ENCODE measurements around the gene RGS17.

RGS17 gene

DNA sequence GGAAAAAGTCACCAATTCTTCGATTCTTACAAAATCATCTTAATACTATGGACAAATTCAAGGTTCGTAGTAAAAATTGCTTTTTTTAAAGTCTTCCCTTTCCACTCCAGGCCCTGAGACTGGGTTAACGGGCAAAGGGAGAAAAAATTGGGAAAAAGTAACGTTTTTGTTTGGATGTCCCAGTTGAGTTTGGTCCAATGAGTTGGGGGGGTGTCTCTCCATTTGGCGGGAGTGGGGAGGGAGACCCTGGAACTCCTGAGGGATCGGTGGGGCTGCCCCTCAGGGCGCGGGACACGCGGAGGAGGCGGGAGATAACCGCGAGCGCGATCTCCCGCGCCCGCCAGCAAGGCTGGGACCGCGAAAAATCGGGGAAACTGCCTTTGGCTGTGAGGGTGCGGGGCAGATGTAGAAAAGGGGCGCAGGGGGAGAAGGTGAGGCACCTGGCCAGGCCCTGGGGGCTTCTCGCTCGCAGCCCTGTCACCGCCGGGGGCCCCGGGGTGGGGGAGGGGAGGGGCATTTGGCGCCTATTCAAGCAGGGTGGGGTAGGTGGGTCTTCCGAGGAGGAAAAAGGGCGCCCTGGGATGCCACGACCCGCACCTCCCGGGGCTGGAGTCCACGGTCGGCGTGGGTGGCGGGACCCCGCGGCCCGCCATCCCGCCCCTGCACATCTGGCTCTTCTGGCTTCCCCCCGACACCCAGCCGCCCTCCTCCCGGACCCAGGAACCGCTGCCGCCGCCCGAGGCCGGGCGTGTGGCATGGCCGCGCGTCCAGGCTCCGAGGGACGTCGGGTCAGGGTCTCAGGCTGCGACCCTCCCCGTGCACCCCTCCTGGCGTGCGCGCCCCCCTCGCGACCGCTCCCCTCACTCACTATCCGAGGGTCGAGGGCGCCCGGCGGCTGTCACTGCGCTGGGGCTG is 148.8 kb downstream of the RGS17 start:
- TF ChIP-seq, protein P1, sequence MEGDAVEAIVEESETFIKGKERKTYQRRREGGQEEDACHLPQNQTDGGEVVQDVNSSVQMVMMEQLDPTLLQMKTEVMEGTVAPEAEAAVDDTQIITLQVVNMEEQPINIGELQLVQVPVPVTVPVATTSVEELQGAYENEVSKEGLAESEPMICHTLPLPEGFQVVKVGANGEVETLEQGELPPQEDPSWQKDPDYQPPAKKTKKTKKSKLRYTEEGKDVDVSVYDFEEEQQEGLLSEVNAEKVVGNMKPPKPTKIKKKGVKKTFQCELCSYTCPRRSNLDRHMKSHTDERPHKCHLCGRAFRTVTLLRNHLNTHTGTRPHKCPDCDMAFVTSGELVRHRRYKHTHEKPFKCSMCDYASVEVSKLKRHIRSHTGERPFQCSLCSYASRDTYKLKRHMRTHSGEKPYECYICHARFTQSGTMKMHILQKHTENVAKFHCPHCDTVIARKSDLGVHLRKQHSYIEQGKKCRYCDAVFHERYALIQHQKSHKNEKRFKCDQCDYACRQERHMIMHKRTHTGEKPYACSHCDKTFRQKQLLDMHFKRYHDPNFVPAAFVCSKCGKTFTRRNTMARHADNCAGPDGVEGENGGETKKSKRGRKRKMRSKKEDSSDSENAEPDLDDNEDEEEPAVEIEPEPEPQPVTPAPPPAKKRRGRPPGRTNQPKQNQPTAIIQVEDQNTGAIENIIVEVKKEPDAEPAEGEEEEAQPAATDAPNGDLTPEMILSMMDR (IDR thresholded peaks at IDR 0.05; ENCODE audit: insufficient read depth, missing control alignments), result no peak
- no peak for DNase-seq (ENCODE audit: insufficient read length, low spot score)
- no peak for FAIRE-seq

DNA sequence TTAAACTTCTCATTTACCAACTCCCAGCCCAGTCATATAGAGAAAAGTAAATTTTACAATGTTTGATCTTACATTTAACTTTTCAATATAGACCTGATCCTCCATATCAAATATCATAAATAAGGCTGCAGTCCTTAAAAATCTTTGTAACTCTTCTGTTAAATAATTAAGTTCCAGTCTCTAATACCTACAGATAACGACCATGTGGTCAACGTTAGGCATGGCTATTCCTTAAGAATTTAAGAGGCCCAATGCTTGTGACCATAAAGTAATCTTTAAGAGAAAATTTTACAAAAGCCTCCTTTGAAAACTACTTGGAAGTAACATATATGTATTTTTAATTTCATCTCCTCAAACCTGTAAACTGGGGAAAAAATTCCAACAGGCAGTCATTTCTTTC is 149.9 kb downstream of the RGS17 start:
- FAIRE-seq, result no peak
- DNase-seq (ENCODE audit: insufficient read length, low spot score), result no peak
- TF ChIP-seq, protein P1 (IDR thresholded peaks at IDR 0.05; ENCODE audit: insufficient read depth, missing control alignments), result no peak

DNA sequence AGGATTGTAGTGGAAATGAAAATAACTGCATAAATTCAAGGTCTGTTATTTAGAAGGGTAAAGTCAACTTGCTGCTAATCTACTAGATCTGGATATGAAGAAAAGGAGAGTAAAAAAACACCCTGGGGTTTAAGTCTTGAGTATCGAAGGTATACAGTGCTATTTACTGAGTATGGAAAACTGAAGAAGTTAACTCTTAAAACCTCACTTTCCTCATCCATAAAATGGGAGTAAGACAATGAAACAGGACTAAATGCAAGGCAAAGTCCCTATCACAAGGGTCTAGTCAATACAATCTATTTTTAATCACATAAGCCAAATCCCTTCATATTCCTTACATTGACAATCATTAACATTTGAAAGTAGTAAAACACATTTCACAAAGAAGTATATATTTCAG is 150.4 kb downstream of the RGS17 start:
- TF ChIP-seq, protein P1 (IDR thresholded peaks at IDR 0.05; ENCODE audit: insufficient read depth, missing control alignments), result no peak
- peak; percentile 11 for FAIRE-seq
- DNase-seq (ENCODE audit: insufficient read length, low spot score), result no peak

DNA sequence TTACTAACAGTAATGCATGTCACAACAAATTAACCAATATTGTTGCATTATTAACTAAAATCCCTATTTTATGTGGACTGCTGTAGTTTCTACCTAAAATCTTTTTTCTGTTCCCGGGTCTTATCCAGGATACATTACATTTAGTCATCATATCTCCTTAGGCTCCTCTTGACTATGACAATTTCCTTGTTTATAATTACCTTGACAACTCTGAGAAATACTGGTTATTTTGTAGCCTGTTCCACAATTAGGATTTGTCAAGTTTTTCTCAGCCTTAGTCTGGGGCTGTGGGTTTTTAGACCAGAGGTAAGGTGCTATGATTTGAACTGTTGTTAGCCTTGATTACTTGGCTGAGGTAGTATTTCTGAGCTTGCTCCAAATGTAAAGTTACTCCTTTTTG is 152.0 kb downstream of the RGS17 start:
- DNase-seq (ENCODE audit: insufficient read length, low spot score) (no peak), FAIRE-seq (no peak)
- TF ChIP-seq, protein P1 (IDR thresholded peaks at IDR 0.05; ENCODE audit: insufficient read depth, missing control alignments), result no peak

DNA sequence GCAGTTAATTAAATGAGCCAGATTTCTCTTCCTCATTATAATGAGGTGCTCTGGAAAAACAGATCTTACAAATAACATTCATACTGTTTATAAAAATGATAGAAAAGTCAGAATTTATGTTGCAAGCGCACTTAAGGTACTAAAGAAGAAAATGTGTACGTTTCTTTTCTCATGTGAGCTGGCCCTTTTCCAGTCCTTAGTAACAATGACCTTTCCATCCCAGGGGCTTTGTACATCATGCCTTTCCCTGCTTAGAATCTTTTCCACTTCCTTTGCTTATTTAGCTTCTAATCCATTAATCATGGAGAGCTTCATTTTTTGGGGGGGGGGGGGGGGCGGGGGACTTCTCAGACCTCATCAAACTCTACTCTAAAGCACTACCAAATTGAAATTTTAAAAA is 153.0 kb downstream of the RGS17 start:
- FAIRE-seq (no peak), DNase-seq (ENCODE audit: insufficient read length, low spot score) (no peak)
- TF ChIP-seq, protein P1 (IDR thresholded peaks at IDR 0.05; ENCODE audit: insufficient read depth, missing control alignments), result no peak

DNA sequence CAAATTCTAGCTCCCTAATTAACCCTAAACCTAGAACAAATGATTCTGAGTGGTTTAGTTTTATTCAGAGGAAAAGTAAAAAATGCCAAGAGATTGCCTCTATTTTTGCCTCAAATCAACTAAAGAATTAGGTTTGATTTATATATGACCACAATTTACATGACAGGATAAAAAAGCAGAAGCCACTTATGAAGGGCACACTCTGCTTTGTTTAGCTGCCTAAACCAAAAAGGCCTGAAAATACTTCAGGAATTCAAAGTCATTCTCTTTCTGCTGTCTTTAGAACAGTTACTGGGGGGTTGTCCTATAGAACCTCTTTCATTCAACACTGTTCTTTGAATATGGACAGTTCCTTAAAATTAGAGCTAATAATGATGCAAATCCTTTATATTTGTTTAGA is 153.5 kb downstream of the RGS17 start:
- DNase-seq (ENCODE audit: insufficient read length, low spot score), result no peak
- no peak for FAIRE-seq
- TF ChIP-seq, protein P1 (IDR thresholded peaks at IDR 0.05; ENCODE audit: insufficient read depth, missing control alignments), result no peak

DNA sequence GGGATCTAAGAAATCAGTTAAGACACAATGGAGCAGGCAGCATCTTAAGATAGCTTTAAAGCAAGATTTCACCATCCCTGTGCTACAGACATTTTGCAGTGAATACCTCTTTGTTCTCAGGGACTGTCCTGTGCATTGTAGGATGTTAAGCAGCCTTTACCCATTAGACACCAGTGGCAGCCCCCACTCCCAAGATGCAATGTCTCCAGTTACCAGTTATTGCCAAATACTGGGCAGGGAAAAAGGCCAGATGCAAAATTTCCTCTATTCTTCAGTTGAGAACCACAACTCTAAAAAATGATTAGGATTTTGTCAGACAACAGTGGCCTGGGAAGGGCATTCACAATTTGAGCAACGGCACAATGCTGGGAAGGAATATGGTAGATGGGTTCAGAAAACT is 154.3 kb downstream of the RGS17 start:
- TF ChIP-seq, protein P1 (IDR thresholded peaks at IDR 0.05; ENCODE audit: insufficient read depth, missing control alignments), result no peak
- no peak for DNase-seq (ENCODE audit: insufficient read length, low spot score)
- FAIRE-seq, result no peak
